ENCODE data around the gene PTPRM.
A peak's percentile ranks its signal among the peaks of the same experiment; 100 is the strongest.

Gene PTPRM

GRCh38 chr18:8065284-8065683 is 498.2 kb downstream of the PTPRM start:
- no peak for DNase-seq

GRCh38 chr18:8065773-8066172 is 498.7 kb downstream of the PTPRM start:
- DNase-seq: no peak

GRCh38 chr18:8069708-8070107 is 502.6 kb downstream of the PTPRM start:
- no peak for DNase-seq

GRCh38 chr18:8073167-8073566 is 506.1 kb downstream of the PTPRM start:
- no peak for DNase-seq

- DNase-seq: no peak
Measured at GRCh38 chr18:8080092-8080491, 513.0 kb downstream of the PTPRM start.

GRCh38 chr18:8081267-8081666 is 514.2 kb downstream of the PTPRM start:
- no peak for DNase-seq

- DNase-seq: no peak
Measured at GRCh38 chr18:8081872-8082553, 514.9 kb downstream of the PTPRM start.

- peak; percentile 76 for DNase-seq
Measured at GRCh38 chr18:8084160-8084559, 517.0 kb downstream of the PTPRM start.

- no peak for DNase-seq
Measured at GRCh38 chr18:8088626-8089025, 521.5 kb downstream of the PTPRM start.

GRCh38 chr18:8091035-8091434 is 523.9 kb downstream of the PTPRM start:
- DNase-seq: no peak

GRCh38 chr18:8095947-8096570 is 528.9 kb downstream of the PTPRM start:
- DNase-seq: no peak

GRCh38 chr18:8097399-8097798 is 530.3 kb downstream of the PTPRM start:
- DNase-seq: no peak

GRCh38 chr18:8097927-8098326 is 530.8 kb downstream of the PTPRM start:
- DNase-seq: no peak

- DNase-seq: no peak
Measured at GRCh38 chr18:8106603-8107002, 539.5 kb downstream of the PTPRM start.

GRCh38 chr18:8107426-8107825 is 540.3 kb downstream of the PTPRM start:
- no peak for DNase-seq

- DNase-seq: no peak
Measured at GRCh38 chr18:8114480-8114879, 547.4 kb downstream of the PTPRM start.

- DNase-seq: no peak
Measured at GRCh38 chr18:8116341-8117005, 549.4 kb downstream of the PTPRM start.

- DNase-seq: no peak
Measured at GRCh38 chr18:8117006-8117371, 549.9 kb downstream of the PTPRM start.

GRCh38 chr18:8121101-8121500 is 554.0 kb downstream of the PTPRM start:
- no peak for DNase-seq

- DNase-seq: no peak
Measured at GRCh38 chr18:8121942-8122480, 554.9 kb downstream of the PTPRM start.

GRCh38 chr18:8124232-8125146 is 557.4 kb downstream of the PTPRM start:
- no peak for DNase-seq

GRCh38 chr18:8130096-8130495 is 563.0 kb downstream of the PTPRM start:
- DNase-seq: no peak

GRCh38 chr18:8133032-8133431 is 565.9 kb downstream of the PTPRM start:
- DNase-seq: no peak
